GM19239 (cell line): ENCODE measurements around the gene LDHAL6B.
"Not testable (repeated sequence)": the region's sequence is repeated elsewhere in the genome, so short reads cannot be mapped to it uniquely, and the experiment has no call there.

Source experiments
- DNase-seq: peaks from one replicate; pipeline ENCODE4 v3.0.0; 2011; ENCODE audit warnings: low spot score; ENCODE audit not compliant: insufficient read length
- FAIRE-seq: peaks from 2 replicates; lab custom pipeline; 2011; peaks lifted over from hg19 to GRCh38; lab: Jason Lieb, UNC

LDHAL6B gene

GRCh38 chr15:59206623-59207183, at the start of gene LDHAL6B:
Gene LDHAL6B (plus strand): TSS chr15:59206843. CDS start chr15:59206941, 98 bp downstream.
- FAIRE-seq (peak; percentile 21), DNase-seq (no peak)

- DNase-seq (no peak), FAIRE-seq (no peak)
These were observed 49.2 kb upstream of the LDHAL6B start for GRCh38 chr15:59157396-59157795.

GRCh38 chr15:59157840-59158700, 48.6 kb upstream of the LDHAL6B start:
- no peak for DNase-seq

DNA sequence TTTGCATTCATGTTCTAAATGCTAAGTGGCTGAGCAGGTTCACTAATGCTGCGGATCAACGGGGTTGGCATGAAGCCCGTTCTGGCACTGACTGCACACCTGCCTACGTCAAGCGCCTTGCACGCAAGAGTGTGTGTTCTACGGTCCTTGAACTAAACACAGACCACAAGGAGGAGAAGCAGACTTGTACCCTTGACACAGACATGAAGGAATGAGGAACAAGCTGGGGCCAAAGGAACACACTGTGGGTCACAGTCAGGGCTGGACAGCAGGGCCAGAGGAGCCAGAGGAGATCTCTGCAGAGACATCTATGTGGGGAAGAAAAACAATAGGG, 48.0 kb upstream of the LDHAL6B start:
- DNase-seq = no peak

More at GRCh38 chr15:59157840-59158700, 48.6 kb upstream of the LDHAL6B start:
- no peak for FAIRE-seq

DNA sequence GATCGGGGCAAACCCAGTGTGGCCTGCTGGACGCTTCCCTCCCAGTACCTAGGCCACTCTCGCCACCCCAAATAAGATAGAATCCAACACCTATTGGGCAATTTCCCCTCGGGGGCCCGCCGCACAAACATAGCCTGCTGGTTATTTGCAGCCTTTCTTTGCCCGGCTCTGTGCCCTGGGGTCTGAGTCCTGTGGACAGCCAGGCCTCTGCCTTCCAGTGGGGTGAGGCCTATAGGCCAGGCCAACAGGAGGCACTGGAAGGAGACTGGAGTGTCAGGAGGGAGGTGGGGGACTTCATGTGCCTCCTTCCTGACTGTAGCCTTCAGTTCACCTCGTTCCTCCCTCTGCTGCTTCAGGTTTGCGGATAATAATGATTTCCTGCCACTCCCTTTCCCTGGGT, 47.4 kb upstream of the LDHAL6B start:
- DNase-seq (no peak), FAIRE-seq (no peak)

More for the DNA sequence above, 48.0 kb upstream of the LDHAL6B start:
- FAIRE-seq = no peak

DNA sequence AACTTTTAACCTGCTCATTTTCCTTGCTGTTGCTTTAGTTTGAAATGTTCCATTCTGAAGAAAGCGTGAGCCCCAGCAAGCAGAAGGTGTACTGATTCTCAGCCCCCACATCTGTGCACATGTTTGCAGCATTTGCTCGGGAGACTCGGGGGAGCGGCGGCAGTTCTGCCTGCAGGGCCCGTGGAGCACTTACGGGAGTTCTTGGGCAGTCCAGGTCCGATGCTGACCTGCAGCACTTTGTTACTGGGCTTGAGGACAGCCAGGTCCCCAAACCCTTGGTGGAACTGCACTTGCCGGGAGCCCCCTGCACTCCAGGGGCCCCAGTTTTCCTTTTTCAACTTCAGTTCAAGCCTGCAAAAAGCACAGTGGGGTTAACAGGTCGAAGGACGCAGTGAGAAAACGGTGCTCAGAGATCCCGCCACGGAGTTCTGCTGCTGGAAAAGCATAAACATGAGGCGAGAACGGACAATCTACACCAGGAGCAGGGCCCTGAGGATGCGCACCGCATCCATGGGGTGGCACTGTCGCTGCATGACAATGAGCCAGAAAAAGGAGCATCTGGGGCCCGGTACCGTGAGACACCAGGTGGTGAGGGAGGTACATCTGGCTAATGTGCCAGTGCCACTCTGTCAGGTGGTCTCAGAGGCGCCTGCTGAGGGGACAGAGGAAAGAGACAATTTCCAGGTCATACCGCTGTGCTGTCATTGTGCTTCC, 45.6 kb upstream of the LDHAL6B start:
- DNase-seq (no peak), FAIRE-seq (no peak)

- DNase-seq, FAIRE-seq: not testable (repeated sequence)
These were observed 44.6 kb upstream of the LDHAL6B start for GRCh38 chr15:59162080-59162479.

GRCh38 chr15:59165726-59166125, 40.9 kb upstream of the LDHAL6B start:
- DNase-seq (no peak), FAIRE-seq (peak; percentile 63)

DNA sequence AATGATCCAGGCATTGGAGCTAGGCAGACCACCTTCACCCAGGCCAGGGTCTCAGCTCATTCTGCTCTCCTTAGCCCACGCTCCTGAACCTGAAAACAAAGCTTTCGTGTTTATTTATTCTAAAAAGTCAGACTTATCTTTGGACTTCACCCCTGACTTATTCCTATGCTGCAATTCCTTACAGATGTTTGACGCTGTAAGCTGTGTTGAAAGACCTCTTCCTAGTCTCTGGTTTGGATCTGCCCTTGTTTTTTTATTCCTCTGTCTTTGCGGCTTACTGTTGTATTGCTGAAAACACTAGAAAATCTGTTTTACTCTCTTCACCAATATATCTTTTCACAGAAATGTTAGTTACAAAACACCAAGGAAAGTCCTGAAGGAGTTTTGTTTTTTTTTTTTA, 40.5 kb upstream of the LDHAL6B start:
- DNase-seq = no peak
- FAIRE-seq = no peak

DNA sequence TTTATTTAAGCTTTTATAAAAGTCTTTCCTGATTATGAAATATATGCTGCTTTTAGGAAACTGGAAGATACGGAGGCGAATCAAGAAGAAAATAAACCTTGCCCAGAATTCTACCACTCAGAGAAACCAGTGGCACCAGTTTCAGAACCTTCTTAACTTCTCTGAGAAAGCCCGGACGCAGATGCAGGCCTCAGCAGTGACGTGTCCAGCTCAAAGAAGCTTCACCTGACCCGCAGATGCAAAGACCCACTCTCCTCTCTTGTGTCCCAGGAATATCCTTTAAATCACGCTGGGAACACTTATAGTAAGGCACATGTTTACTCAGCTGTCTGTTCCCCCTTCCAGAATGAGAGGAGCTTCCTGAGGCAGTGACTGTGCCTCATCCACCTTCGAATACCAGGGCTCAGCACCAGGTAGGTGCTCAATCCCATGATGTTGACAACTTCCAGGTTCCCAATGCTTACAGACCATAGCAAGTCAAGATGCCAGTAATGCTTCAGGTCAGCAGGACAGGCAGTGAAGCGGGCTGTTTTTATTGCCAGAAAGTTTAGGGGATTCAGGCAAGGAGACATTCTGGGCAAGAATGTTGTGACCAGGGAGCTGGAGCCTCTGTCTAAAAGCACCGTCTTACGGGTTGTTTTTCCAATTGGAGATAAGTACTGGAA, 39.9 kb upstream of the LDHAL6B start:
- no peak for FAIRE-seq
- DNase-seq = no peak

DNA sequence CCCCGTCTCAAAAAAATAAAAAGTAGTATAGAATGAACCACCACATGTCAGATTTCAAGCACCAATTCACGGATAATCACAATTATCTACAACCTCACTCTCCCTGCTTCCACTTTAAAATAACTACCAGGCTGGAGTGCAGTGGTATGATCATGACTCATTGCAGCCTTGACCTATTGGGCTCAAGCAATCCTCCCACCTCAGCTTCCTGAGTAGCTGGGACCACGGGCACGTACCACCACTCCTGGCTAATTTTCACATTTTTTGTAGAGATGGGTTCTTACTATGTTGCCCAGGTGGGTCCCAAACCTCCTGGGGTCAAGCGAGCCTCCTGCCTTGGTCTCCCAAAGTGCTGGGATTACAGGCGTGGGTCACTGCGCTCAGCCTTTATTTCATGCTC, 38.1 kb upstream of the LDHAL6B start:
- no peak for DNase-seq
- FAIRE-seq = no peak

- no peak for DNase-seq
- FAIRE-seq = no peak
These were observed 37.4 kb upstream of the LDHAL6B start for GRCh38 chr15:59169251-59169708.

DNA sequence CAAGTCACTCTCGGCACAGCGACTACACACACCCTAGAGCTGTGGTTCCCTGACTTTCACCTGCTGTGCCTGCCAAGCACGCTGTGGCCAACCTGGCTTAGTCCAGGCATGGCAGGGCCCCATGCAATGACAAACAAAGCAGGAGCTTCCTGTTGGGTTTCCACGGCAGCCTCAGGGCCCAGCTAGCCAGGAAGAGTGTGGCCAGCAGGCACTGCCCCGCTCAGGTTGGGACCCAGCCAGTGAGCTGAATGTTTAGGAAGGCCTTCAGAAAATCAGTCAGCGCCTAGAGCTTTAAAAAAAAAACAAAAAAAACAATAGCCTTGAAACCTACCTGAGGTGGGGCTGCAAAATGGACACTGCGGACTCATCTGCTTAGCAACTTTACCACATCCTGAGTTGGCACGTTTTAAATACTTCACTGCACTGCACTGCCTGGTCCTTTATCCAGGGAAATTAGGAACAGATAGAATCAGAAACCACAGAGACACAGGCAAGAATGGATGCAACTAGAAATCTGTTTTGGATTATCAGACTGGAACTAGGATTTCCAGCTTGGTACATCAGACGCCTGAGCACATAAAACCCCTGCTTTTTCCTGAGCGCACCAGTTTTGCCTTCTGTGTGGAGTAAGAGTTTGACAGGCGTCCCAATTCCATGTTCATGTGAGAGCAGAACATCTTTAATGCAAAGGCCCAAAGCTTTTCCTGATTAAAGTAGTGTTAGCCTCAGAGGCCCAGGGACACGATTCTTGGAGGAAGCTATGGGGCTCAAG, 36.2 kb upstream of the LDHAL6B start:
- DNase-seq = no peak
- FAIRE-seq = no peak

DNA sequence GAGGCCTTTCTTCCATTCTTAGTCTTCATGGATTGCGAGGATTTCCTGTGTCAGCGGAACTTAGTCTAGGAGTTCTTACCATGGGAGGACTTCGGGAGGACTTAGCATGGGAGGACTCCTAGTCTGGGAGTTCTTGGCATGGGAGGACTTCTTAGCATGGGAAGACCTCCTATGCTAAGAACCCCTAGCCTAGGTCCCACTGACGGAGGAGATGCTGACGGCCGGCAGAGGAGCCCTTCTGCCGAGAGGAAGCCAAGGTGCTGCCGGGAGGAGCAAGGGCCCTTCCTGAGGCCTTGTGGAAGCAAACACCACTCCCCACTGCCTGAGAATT, 35.6 kb upstream of the LDHAL6B start:
- no peak for DNase-seq
- no peak for FAIRE-seq

GRCh38 chr15:59172289-59172901, 34.2 kb upstream of the LDHAL6B start:
- DNase-seq (no peak), FAIRE-seq (no peak)

GRCh38 chr15:59173194-59173593, 33.4 kb upstream of the LDHAL6B start:
- DNase-seq = no peak
- FAIRE-seq = peak; percentile 14

DNA sequence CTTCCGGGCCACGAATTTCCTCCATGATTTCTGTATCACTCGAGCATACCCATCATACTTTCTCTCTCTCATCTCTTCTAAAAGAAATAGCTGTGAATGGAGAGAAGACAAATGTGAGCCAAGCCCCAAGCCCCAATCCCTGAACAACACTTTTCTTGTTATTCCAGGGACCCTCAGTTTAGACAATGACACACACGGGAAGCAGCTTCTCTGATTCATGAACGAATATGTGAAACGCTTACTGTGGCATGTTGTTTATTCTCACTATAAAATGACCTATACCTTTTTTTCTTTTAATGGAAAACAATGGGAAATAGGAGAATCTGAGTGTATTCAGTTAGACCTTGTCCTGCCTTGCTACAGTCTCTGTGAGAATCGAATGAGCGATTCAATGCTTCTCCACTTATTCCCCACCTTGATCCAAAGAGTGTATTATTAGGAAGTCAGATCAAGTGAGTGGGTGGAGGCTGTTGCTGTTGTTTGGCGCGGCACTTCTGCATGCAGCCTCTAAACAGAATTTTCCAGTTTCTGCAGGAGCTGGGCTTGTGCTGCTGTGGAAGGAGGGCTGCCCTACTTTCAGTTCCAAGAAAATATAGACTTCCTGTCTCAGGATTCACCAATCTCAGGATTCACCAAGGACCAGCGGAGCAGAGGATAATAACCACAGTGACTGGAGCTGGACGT, 32.4 kb upstream of the LDHAL6B start:
- DNase-seq = no peak
- FAIRE-seq = no peak

DNA sequence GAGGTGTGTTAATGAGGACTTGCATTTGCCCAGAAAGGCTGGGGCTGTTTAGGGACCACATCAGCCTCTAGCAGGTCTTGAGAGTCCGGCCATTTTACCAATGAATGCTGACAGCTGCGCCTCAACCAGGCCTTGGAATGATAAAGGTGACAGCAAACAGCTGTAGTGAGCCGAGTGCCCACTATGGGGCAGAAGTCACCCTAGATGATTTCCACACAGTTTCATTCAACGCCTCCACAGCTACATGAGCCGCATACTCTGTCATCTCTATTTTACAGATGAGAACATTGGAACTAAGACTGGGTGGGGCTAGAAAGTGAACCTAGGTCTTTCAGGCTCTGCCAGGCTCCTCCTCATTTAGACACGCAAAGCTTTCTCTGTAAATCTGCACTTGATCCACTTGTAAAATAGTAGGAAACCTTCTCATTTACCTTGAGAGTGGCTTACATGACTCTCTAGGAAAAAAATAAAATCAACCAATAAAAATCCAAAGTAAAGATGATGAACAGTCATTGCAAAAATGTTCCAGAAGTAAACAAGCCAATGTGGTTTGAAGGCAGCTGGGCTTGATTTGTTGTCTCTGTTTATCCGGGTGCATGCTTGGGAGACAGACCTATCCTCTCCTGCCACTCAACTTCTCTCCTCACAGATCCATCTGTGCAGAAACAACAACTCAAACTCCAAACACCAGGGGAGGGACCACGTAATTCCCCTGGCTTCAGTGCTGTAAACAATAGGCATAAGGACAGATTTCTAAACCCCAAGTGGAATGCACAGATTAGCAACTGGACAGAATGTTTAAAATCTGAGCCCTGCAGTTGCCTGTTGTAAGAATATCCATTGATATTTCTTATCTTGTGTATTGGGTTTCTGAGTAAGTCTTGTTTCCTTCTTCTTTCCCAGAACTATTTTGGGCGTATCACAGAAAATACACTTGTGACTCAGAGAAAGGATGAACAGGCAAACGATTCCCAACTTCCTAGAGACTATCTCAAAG, 31.5 kb upstream of the LDHAL6B start:
- DNase-seq (peak; percentile 42), FAIRE-seq (peak; percentile 86)
